Cardiac septum (tissue), 1 donor: ENCODE results near the gene EFCAB6. TPM values are rescaled to one million over a fixed set of nuclear protein-coding genes. Genes with fewer than 3 reads are reported as not detected.

Source experiments
- DNase-seq: peaks from one replicate; pipeline ENCODE4 v3.0.0-alpha.2; 2020; ENCODE audit warnings: low spot score
- intact Hi-C: fragments of 100-400 bp; cut with DNase I; formaldehyde crosslinking; loops from one replicate; pipeline ENCODE4 v1.14.0; 2022
- total RNA-seq: library from RNA; stranded (reverse); fragmentation: NEBNext Ultra II Directional; extraction: Animal tissue kit (Norgen Biotek cat#: 25700); gene quantifications from one replicate; pipeline ENCODE4 v1.2.1, GENCODE V29; 2021
- donor health status: DM: no; HTN: no; CAD: no.

EFCAB6 gene
- total RNA-seq, 1 donor from 2014 or later: 1.3 TPM

GRCh38 chr22:43570531-43571165, 241.5 kb downstream of the EFCAB6 start:
- no peak for DNase-seq
- intact Hi-C loops: no loop called here

- DNase-seq: no peak
- intact Hi-C loops: no loop called here
Measured at GRCh38 chr22:43569111-43569510, 243.0 kb downstream of the EFCAB6 start.

GRCh38 chr22:43567691-43568324, 244.3 kb downstream of the EFCAB6 start:
- intact Hi-C loops: no loop called here
- no peak for DNase-seq

- intact Hi-C loops: no loop called here
Measured at GRCh38 chr22:43566561-43567332, 245.4 kb downstream of the EFCAB6 start.

DNA sequence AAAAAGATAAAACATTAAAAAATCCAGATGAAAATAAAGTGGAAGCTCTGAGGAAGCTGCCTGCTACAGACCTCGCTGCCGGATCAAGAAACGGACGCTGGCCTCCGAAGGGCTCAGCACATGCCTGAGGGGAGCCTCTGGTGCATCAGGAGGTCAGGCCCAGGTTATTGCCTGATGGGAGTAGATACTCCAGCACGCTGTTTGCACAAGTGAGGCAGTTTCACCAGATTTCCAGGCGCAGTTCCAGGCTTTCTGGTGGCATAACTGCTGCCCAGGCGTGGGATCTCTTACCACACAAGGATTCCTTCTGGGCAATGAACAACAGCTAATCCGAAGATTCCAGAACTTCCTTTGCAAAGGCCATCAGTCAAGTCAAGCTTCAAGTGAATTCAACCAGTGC, 246.1 kb downstream of the EFCAB6 start:
- intact Hi-C loops: no loop called here

More at GRCh38 chr22:43566561-43567332, 245.4 kb downstream of the EFCAB6 start:
- DNase-seq: no peak

GRCh38 chr22:43564859-43565258, 247.2 kb downstream of the EFCAB6 start:
- intact Hi-C loops: no loop called here
- DNase-seq: no peak

More for the DNA sequence above, 246.1 kb downstream of the EFCAB6 start:
- DNase-seq: no peak

DNA sequence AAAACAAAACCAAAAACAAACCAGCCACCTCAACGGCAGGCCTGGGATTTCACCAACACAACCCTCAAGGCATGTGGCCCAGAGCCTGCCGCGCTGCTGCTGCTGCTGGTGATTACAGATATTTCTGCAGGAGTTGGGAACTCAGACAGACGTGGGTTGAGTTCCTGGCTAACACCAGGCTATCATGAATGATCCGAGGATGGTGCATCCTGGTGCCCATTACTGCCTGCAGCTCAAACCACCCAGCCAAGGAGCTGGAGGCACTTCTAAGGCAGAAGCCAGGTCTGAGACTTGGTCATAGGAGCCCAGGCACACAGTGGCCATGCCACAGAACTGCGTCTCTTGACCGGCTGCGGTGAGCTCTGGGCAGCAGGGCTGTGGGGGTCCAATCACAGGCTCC, 248.5 kb downstream of the EFCAB6 start:
- no peak for DNase-seq
- intact Hi-C loops: no loop called here

GRCh38 chr22:43562843-43563242, 249.3 kb downstream of the EFCAB6 start:
- no peak for DNase-seq
- intact Hi-C loops: no loop called here

DNA sequence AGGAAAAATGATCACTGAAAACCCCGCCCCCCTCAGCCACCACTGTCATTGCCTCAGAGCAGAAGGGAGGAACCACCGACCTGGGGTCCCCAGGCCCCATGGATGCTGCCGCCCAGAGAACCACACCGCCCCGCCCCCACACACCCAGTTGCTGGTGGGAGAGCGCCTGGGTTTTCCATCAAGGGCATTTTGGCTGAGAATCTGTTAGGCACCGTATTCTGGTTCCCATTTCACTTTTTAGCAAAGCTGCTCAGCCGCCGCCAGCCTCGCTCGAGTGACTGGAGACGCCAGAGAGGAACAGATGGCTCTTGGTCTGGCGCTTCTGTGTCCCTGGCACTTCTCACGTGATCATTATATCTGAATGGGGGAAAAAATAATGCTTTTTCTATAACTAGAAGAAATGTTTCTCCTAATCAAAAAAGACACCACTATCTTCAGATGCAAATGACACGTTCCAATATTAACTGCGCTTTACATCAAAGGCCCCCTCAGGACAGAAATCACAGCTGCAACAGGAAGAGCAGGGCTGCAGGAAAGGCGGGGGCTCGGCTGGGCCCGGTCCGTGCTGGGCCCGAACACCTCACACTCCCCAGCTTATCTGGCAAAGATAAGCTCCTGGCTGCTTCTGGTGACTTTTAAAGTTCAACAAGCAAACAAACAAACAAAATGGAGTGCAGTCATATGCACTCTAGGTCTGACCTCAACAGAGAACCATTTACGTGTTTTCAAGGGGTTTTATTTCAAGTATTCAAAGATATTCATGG, 250.5 kb downstream of the EFCAB6 start:
- no peak for DNase-seq
- intact Hi-C loops: no loop called here

- intact Hi-C loops: no loop called here
- DNase-seq: no peak
Measured at GRCh38 chr22:43560651-43561050, 251.5 kb downstream of the EFCAB6 start.

DNA sequence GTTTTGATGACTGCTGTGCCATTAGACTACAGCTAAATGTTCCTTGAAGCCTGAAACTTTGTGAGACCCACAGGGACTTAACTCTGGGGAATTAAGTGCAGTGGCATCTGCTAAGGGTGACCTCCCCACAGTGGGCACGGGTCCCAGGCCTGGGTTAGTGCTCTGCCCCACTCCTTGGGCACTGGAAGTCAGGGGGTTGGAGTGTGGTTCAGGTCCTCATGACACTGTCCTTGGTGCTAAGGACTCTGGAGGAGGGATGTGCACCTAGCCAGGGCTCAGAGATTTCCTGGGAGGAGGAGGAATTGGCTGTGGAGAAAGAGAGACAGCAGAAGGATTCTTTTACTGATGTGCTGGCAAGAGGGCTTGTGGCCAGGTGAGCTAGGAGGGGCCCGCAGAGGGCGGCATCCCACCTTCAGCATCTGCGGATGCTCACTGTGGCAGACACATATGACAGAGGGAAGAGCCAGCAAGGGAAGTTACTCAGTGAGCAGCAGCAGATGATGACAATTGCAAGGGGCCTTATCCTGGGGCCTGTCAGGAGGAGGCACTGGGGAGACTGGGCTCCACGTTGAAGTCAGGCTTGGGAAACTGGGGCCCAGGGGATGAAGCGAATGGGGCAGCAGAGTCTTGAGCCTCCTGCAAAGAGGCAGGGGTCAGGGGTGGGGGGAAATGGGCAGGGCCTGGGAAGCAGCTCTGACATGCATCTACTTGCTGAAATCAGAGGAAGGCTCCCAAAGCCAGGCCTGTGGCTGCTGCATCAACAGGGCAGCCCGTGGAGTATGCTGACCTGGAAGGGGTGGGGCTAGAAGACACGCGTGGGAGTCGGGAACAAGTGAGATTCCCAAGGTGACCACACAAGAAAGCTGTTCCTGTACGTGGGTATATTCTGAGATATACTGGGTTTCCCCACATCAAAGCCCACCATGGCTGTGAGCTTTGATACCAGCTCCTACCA, 256.3 kb downstream of the EFCAB6 start:
- intact Hi-C loops: no loop called here
- no peak for DNase-seq

GRCh38 chr22:43554694-43555365, 257.3 kb downstream of the EFCAB6 start:
- intact Hi-C loops: no loop called here
- no peak for DNase-seq

GRCh38 chr22:43554259-43554636, 257.9 kb downstream of the EFCAB6 start:
- intact Hi-C loops: no loop called here
- no peak for DNase-seq

DNA sequence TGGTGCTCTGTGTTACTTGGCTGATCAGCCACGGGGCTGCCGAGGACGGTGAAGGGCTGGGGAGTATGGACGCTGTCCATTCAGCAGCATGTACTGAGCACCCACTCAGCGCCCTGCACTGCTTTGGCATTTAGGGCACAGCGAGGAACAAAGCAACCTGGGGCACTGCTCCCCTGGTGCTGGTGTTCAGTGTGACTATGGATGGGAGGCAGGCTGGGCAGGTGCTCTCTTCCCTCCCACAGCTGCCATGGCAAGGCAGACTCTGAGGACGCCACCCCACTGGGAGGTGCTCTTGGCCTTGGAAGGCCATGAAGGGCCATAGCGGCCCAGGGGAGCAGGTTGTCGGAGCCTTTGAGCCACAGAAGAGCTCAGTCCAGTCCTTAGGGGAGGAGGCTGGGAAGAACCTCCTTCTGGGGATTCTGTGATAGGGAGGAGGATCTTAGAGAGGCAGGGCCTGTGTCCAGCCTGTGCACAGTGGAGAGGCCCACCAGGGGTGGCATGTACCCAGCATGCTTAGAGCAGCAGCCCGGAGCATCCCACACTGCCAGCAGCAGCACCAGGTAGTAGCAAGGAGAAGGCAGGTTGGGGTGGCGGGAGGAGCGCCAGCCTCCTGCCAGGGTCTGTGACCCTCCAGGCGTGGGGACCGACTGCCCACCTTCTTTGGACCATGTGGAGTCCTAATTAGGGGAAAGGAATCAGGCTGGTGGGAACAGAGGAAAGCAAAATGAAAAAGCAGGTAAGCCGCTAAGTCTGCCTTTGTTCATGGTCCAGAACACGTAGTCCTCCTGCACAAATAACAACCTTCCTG, 258.4 kb downstream of the EFCAB6 start:
- DNase-seq: no peak
- intact Hi-C loops: no loop called here

- intact Hi-C loops: no loop called here
Measured at GRCh38 chr22:43550672-43551071, 261.4 kb downstream of the EFCAB6 start.

DNA sequence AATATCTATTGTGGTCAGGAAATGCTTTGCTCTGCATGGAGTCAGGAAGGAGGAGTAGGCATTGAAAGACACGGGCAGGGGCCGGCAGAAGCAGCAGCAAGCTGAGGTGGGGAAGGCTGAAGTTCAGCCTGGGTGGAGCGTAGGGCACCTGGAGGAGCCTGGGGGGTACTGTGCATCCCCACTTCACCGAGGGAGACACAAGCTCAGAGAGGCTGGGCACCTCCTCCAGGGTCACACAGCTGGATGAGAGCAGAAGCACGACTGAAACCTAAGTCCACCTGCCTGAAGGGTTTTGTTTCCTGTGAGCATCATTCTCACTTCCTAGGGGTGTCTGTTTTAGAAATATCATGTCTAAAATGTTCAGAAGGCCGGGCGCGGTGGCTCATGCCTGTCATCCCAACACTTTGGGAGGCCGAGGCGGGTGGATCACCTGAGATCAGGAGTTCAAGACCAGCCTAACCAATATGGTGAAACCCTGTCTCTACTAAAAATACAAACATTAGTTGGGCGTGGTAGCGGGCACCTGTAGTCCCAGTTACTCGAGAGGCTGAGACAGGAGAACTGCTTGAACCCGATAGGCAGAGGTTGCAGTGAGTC, 262.0 kb downstream of the EFCAB6 start:
- intact Hi-C loops: no loop called here
- peak; percentile 38 for DNase-seq

More at GRCh38 chr22:43550672-43551071, 261.4 kb downstream of the EFCAB6 start:
- peak; percentile 2 for DNase-seq

DNA sequence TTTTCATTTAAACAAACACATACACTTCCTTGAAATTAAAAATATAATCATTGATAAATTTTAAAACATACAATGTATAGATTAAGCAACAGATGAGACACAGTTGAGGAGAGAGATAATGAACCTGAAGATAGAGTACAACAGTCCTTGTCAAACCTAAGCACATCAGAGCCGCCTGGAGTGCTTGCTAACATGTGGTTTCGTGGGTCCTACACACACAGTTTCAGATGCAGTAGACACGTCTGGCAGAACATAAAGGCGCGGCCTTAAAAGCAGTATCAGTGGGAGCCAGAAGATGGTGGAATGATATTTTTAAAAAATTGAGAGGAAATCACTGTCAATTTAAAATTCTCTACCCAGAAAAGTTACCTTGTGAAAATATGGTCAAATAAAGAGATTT, 265.9 kb downstream of the EFCAB6 start:
- no peak for DNase-seq
- intact Hi-C loops: no loop called here
